Nephron (organoid): ENCODE measurements around the gene EEPD1.
A peak's percentile ranks its signal among the peaks of the same experiment; 100 is the strongest.

Source experiments
- H3K27ac Mint-ChIP-seq, 3 experiments: 2 replicates each; pipeline ENCODE4 v1.8.0; 2020; ENCODE audit warnings: mixed read lengths in 3 of 3, mild to moderate bottlenecking in 2 of 3, moderate library complexity in 1 of 3
- H3K27me3 Mint-ChIP-seq: 2 replicates; pipeline ENCODE4 v1.8.0; 2021; ENCODE audit warnings: low read depth, mild to moderate bottlenecking, moderate library complexity, mixed read lengths
- H3K36me3 Mint-ChIP-seq: 2 replicates; pipeline ENCODE4 v1.8.0; 2020; ENCODE audit warnings: low read depth, mixed read lengths
- H3K4me1 Mint-ChIP-seq: 2 replicates; pipeline ENCODE4 v1.8.0; 2020; ENCODE audit warnings: mixed read lengths
- H3K4me3 Mint-ChIP-seq, 3 experiments: 2 replicates each; pipeline ENCODE4 v1.8.0; 2020; ENCODE audit warnings: mild to moderate bottlenecking in 3 of 3, mixed read lengths in 3 of 3, moderate library complexity in 2 of 3
- H3K9me3 Mint-ChIP-seq: 2 replicates; pipeline ENCODE4 v1.8.0; 2020; ENCODE audit warnings: mixed read lengths
- TF ChIP-seq, protein P1 (sequence below), 3 experiments: fragments of 200-600 bp; sonication (generic); IDR thresholded peaks; one replicate each; pipeline ENCODE4 v1.5.0; 2021; ENCODE audit warnings: antibody characterized with exemption in 3 of 3; ENCODE audit not compliant: unreplicated experiment in 3 of 3

Gene EEPD1

DNA sequence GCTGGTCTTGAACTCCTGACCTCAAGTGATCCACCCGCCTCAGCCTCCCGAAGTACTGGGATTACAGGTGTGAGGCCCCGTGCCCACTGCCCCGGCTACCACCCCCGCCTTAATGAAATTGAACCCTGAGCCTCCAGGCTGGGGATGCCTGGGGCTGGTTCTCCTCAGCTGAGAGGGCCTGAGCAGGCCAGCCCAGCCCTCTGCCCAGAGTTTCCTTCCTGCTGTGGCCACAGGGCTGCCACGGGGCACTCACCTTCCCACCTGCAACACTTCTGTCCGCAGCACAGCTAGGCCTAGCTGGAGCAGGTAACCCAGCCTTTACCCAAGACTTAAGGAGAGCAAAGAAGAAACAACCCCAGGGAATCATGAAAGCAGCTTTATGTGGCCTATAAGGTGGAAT is 158.5 kb downstream of the EEPD1 start:
- peaks cover 3% of the 10 kb centered on the region for H3K27me3 Mint-ChIP-seq
- H3K27ac Mint-ChIP-seq, result no peak overlapping the region
- H3K36me3 Mint-ChIP-seq, result no peaks in the 10 kb centered on the region
- peaks cover 4% of the 10 kb centered on the region for H3K4me1 Mint-ChIP-seq
- H3K4me3 Mint-ChIP-seq, result no peak overlapping the region
- H3K9me3 Mint-ChIP-seq, result no peaks in the 10 kb centered on the region
- TF ChIP-seq, protein P1, sequence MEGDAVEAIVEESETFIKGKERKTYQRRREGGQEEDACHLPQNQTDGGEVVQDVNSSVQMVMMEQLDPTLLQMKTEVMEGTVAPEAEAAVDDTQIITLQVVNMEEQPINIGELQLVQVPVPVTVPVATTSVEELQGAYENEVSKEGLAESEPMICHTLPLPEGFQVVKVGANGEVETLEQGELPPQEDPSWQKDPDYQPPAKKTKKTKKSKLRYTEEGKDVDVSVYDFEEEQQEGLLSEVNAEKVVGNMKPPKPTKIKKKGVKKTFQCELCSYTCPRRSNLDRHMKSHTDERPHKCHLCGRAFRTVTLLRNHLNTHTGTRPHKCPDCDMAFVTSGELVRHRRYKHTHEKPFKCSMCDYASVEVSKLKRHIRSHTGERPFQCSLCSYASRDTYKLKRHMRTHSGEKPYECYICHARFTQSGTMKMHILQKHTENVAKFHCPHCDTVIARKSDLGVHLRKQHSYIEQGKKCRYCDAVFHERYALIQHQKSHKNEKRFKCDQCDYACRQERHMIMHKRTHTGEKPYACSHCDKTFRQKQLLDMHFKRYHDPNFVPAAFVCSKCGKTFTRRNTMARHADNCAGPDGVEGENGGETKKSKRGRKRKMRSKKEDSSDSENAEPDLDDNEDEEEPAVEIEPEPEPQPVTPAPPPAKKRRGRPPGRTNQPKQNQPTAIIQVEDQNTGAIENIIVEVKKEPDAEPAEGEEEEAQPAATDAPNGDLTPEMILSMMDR (IDR thresholded peaks at IDR 0.05; ENCODE audit: unreplicated experiment in 3 of 3), result no peak

DNA sequence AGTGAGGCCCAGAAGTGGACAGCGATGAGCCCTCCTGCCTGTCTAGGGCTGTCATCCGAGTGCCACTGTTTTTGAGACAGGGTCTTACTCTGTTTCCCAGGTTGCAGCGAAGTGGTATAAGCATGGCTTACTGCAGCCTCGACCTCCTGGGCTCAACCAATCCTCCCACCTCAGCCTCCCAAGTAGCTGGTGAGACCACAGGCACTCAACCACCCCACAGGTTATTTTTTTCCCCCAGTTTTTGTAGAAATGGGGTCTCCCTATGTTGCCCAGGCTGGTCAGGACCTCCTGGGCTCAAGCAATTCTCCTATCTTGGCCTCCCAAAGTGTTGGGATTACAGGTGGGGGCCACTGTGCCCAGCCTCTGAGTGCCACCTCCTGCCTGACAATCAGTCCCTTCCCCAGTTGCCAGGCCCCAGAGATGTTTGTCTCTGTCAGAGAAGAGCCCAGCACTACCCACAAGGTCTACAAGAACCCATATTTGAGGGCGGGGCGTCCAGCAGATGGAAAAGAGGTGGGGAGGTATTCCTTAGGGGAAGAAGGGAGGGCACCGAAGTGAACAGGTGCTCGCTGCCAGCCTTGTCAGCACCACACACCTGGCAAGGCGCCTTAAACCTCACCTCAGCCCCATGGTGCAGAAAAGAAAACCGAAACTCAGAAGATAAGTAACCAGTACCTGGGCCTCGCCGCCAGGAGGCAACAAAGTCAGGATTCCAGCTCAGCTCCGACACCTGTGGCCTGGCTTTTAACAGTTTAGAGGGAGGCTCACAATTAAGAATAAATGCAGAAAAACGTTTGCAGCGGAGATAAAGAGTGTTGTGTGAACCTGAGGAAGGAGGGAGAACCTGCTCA is 159.2 kb downstream of the EEPD1 start:
- H3K36me3 Mint-ChIP-seq, result no peaks in the 10 kb centered on the region
- TF ChIP-seq, protein P1 (IDR thresholded peaks at IDR 0.05; ENCODE audit: unreplicated experiment in 3 of 3), result peak in 2 of 3 experiments; percentile 25 to 46
- H3K27ac Mint-ChIP-seq, result no peak overlapping the region

DNA sequence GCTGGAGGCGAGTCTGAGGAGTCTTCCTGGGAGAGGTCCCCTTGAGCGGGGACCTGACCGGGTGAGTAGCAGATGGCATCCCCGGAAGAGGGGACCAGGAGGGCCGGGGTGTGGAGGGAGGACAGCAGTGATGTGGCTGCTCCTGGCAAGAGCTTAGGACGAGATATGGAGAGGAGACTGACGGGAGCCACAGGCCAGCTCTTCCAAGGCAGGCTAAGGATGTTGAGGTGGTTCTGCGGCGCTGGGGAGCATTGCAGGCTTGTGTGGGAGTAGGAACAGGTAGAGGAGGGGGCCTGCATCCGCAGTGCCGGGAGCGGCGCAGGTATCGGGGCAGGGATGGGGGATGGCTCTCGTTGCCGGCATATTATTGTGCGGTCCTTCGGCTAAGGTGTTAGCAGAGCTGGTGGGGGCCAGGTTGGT is 159.9 kb downstream of the EEPD1 start:
- H3K27me3 Mint-ChIP-seq, result peaks cover 3% of the 10 kb centered on the region
- no peaks in the 10 kb centered on the region for H3K9me3 Mint-ChIP-seq
- no peak overlapping the region for H3K4me3 Mint-ChIP-seq
- peaks cover 11% of the 10 kb centered on the region for H3K4me1 Mint-ChIP-seq
- H3K36me3 Mint-ChIP-seq, result no peaks in the 10 kb centered on the region
- no peak overlapping the region for H3K27ac Mint-ChIP-seq
- TF ChIP-seq, protein P1 (IDR thresholded peaks at IDR 0.05; ENCODE audit: unreplicated experiment in 3 of 3), result no peak

More for the DNA sequence above, 159.2 kb downstream of the EEPD1 start:
- Mint-ChIP-seq H3K4me1 (peaks cover 5% of the 10 kb centered on the region), H3K4me3 (peak overlapping the region in 1 of 3 experiments; percentile 2), H3K9me3 (no peaks in the 10 kb centered on the region), H3K27me3 (peaks cover 3% of the 10 kb centered on the region)

DNA sequence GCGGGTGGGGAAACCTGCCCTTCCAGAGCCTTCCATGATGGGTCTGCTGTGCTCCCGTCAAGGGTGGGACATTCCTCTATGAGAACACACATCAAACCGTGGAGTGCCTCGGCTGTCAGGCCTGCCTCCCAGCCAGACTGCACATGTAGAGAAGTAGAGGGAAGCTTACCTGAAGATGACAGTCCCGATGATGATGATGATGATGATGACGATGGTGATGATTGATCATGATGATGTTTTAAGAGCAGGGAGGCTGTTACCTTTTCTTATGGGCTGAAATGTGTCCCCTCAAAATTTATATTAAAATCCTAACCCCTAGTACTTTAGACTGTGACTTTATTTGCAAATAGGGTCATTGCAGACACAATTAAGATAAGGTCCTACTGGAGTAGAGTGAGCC is 160.6 kb downstream of the EEPD1 start:
- Mint-ChIP-seq H3K4me1 (peaks cover 13% of the 10 kb centered on the region), H3K36me3 (no peaks in the 10 kb centered on the region), H3K9me3 (no peaks in the 10 kb centered on the region), H3K4me3 (no peak overlapping the region), H3K27ac (peak overlapping the region in 1 of 3 experiments; percentile 28), H3K27me3 (peaks cover 3% of the 10 kb centered on the region)
- TF ChIP-seq, protein P1 (IDR thresholded peaks at IDR 0.05; ENCODE audit: unreplicated experiment in 3 of 3), result no peak

DNA sequence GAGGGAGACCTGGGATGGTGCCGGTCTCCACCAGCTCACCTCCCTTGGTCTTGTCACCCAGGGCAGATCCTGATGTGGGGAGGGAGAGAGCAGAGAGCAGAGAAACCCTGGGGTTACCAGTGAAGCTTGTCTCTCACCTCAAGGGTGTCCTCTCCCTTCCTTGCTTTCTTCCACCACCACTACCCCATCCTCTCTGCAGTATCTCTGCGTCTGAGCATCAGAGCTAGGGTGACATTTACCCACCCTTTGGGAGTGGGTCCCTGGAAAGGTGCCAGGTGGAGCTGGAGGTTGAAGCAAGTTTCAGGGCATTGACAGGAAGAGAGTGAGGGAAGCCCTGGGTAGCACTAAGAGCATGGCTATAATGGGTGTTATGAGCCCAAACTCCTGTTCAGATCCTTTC is 161.4 kb downstream of the EEPD1 start:
- TF ChIP-seq, protein P1 (IDR thresholded peaks at IDR 0.05; ENCODE audit: unreplicated experiment in 3 of 3), result no peak
- Mint-ChIP-seq H3K27me3 (peaks cover 3% of the 10 kb centered on the region), H3K36me3 (no peaks in the 10 kb centered on the region), H3K4me1 (peaks cover 18% of the 10 kb centered on the region), H3K4me3 (no peak overlapping the region), H3K27ac (no peak overlapping the region), H3K9me3 (no peaks in the 10 kb centered on the region)
